HepG2 (cell line): ENCODE data around the gene ACTR1B. TPM values are rescaled to one million over a fixed set of nuclear protein-coding genes. Genes with fewer than 3 reads are reported as not detected.

Experiments
- DMAP1 ChIP-seq: IDR thresholded peaks from 2 replicates; pipeline ENCODE4 v1.6.1; 2016
- ELF1 ChIP-seq: sonication (generic); formaldehyde crosslinking; IDR thresholded peaks from 2 replicates; pipeline ENCODE4 v1.4.0; 2020; ENCODE audit warnings: missing genetic modification reagents
- ETV6 ChIP-seq: sonication (generic); formaldehyde crosslinking; conservative IDR thresholded peaks from 2 replicates; pipeline ENCODE4 v1.4.0; 2020; ENCODE audit warnings: missing genetic modification reagents
- GFI1 ChIP-seq: sonication (generic); formaldehyde crosslinking; IDR thresholded peaks from 2 replicates; pipeline ENCODE4 v1.5.0; 2020; ENCODE audit warnings: missing genetic modification reagents, mild to moderate bottlenecking, borderline replicate concordance
- KAT8 ChIP-seq: IDR thresholded peaks from 2 replicates; pipeline ENCODE4 v1.6.1; 2016; ENCODE audit warnings: missing genetic modification reagents, missing compliant biosample characterization
- KDM2A ChIP-seq: sonication (generic); formaldehyde crosslinking; IDR thresholded peaks from 2 replicates; pipeline ENCODE4 v1.4.0; 2020; ENCODE audit warnings: low read depth, missing genetic modification reagents, borderline replicate concordance
- MLX ChIP-seq: IDR thresholded peaks from 2 replicates; pipeline ENCODE4 v1.6.1; 2016
- SALL1 ChIP-seq: sonication (generic); formaldehyde crosslinking; IDR thresholded peaks from 2 replicates; pipeline ENCODE4 v1.8.0; 2022; ENCODE audit warnings: mild to moderate bottlenecking, missing genetic modification reagents
- SMC3 ChIP-seq: IDR thresholded peaks from 2 replicates; pipeline ENCODE4 v1.6.1; 2011; ENCODE audit warnings: low read length, improper control_type of control experiment
- SRF ChIP-seq: IDR thresholded peaks from 2 replicates; pipeline ENCODE4 v1.6.1; 2011; ENCODE audit warnings: mild to moderate bottlenecking, low read depth, low read length, moderate library complexity
- ZBTB20 ChIP-seq: sonication (generic); formaldehyde crosslinking; IDR thresholded peaks from 2 replicates; pipeline ENCODE4 v1.8.1; 2023; ENCODE audit warnings: missing genetic modification reagents, low read depth, mild to moderate bottlenecking, borderline replicate concordance
- ZNF235 ChIP-seq: sonication (generic); formaldehyde crosslinking; IDR thresholded peaks from 2 replicates; pipeline ENCODE4 v1.8.1; 2023; ENCODE audit warnings: mild to moderate bottlenecking, missing genetic modification reagents, borderline replicate concordance
- ZNF3 ChIP-seq: IDR thresholded peaks from 2 replicates; pipeline ENCODE4 v1.7.0; 2017; ENCODE audit warnings: inconsistent platforms
- ZNF414 ChIP-seq: sonication (generic); formaldehyde crosslinking; IDR thresholded peaks from 2 replicates; pipeline ENCODE4 v1.5.0; 2020; ENCODE audit warnings: missing genetic modification reagents
- ZNF580 ChIP-seq: IDR thresholded peaks from 2 replicates; pipeline ENCODE4 v1.6.1; 2016; ENCODE audit warnings: low read depth, borderline replicate concordance
- ZNF672 ChIP-seq: sonication (generic); formaldehyde crosslinking; IDR thresholded peaks from 2 replicates; pipeline ENCODE4 v1.8.1; 2022; ENCODE audit warnings: missing genetic modification reagents
- polyA plus RNA-seq, 8 experiments: library from polyadenylated mRNA; depleted of rRNA in 3 of 8; stranded (reverse) in 7 of 8; unstranded in 1 of 8; fragments of >200 nt; fragmentation: Illumina TruSeq in 4 of 8; extraction: Trizol in 4 of 8; gene quantifications; 2 replicates each; pipeline versions ENCODE4 v1.2.1 to v1.2.3, GENCODE V29; 2011 to 2016; ENCODE audit warnings: low read depth in 4 of 8, missing spikeins in 1 of 8, mixed read lengths in 1 of 8; ENCODE audit not compliant: insufficient read depth in 1 of 8
- total RNA-seq, 5 experiments: library from RNA; depleted of rRNA; stranded (reverse); fragments of >200 nt; fragmentation: Illumina TruSeq; extraction: Trizol; gene quantifications; 2 replicates each; pipeline ENCODE4 v1.2.3, GENCODE V29; 2016; ENCODE audit warnings: low read depth in 1 of 5
- TF ChIP-seq, protein P1 (sequence below): sonication (generic); formaldehyde crosslinking; IDR thresholded peaks from 2 replicates; pipeline ENCODE4 v1.5.0; 2020; ENCODE audit warnings: missing genetic modification reagents
- TF ChIP-seq, protein P2 (sequence below): sonication (generic); formaldehyde crosslinking; IDR thresholded peaks from 2 replicates; pipeline ENCODE4 v1.9.0; 2022; ENCODE audit warnings: low read depth, missing genetic modification reagents
- TF ChIP-seq, protein P3 (sequence below): sonication (generic); formaldehyde crosslinking; IDR thresholded peaks from 2 replicates; pipeline ENCODE4 v1.4.0; 2020; ENCODE audit warnings: missing genetic modification reagents
- TF ChIP-seq, protein P4 (sequence below): sonication (generic); formaldehyde crosslinking; IDR thresholded peaks from 2 replicates; pipeline ENCODE4 v1.4.0; 2020; ENCODE audit warnings: mild to moderate bottlenecking, missing genetic modification reagents

Gene ACTR1B
- total and polyA plus RNA-seq, 2 of the 13 experiments (the other 11 are each of a cell fraction or from before 2014, with no cell fraction given), result 61.7 to 76.7 TPM

- TF ChIP-seq KDM2A (CRISPR knock-in tag), result peak; percentile 89
- TF ChIP-seq ZNF414 (CRISPR knock-in tag), result no peak; the same call in 1 of the 2 replicates
- TF ChIP-seq, protein P1, sequence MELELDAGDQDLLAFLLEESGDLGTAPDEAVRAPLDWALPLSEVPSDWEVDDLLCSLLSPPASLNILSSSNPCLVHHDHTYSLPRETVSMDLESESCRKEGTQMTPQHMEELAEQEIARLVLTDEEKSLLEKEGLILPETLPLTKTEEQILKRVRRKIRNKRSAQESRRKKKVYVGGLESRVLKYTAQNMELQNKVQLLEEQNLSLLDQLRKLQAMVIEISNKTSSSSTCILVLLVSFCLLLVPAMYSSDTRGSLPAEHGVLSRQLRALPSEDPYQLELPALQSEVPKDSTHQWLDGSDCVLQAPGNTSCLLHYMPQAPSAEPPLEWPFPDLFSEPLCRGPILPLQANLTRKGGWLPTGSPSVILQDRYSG (CRISPR knock-in tag), result peak; percentile 93; the same call in 1 of the 2 replicates
- TF ChIP-seq MLX (CRISPR knock-in tag), result peak; percentile 22; the same call in 1 of the 2 replicates
- no peak for TF ChIP-seq ZNF672 (CRISPR knock-in tag)
- peak; percentile 97 for TF ChIP-seq KAT8 (CRISPR knock-in tag)
- TF ChIP-seq ELF1 (CRISPR knock-in tag), result peak; percentile 97
- TF ChIP-seq ETV6, result peak; percentile 92
- peak; percentile 61; the same call in 1 of the 2 replicates for TF ChIP-seq SALL1 (CRISPR knock-in tag)
- TF ChIP-seq SRF, result no peak
- TF ChIP-seq, protein P2, sequence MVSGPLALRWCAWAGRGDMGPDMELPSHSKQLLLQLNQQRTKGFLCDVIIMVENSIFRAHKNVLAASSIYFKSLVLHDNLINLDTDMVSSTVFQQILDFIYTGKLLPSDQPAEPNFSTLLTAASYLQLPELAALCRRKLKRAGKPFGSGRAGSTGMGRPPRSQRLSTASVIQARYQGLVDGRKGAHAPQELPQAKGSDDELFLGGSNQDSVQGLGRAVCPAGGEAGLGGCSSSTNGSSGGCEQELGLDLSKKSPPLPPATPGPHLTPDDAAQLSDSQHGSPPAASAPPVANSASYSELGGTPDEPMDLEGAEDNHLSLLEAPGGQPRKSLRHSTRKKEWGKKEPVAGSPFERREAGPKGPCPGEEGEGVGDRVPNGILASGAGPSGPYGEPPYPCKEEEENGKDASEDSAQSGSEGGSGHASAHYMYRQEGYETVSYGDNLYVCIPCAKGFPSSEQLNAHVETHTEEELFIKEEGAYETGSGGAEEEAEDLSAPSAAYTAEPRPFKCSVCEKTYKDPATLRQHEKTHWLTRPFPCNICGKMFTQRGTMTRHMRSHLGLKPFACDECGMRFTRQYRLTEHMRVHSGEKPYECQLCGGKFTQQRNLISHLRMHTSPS (CRISPR knock-in tag), result 0 out of 2 replicates have a peak, but pooled peaks have one; percentile 26
- peak; percentile 52 for TF ChIP-seq ZBTB20 (CRISPR knock-in tag)
- peak; percentile 27; the same call in 1 of the 2 replicates for TF ChIP-seq ZNF235
- TF ChIP-seq ZNF3 (CRISPR knock-in tag), result no peak
- TF ChIP-seq ZNF580, result peak; percentile 93; the same call in 1 of the 2 replicates
- TF ChIP-seq GFI1 (CRISPR knock-in tag), result no peak
- TF ChIP-seq, protein P3, sequence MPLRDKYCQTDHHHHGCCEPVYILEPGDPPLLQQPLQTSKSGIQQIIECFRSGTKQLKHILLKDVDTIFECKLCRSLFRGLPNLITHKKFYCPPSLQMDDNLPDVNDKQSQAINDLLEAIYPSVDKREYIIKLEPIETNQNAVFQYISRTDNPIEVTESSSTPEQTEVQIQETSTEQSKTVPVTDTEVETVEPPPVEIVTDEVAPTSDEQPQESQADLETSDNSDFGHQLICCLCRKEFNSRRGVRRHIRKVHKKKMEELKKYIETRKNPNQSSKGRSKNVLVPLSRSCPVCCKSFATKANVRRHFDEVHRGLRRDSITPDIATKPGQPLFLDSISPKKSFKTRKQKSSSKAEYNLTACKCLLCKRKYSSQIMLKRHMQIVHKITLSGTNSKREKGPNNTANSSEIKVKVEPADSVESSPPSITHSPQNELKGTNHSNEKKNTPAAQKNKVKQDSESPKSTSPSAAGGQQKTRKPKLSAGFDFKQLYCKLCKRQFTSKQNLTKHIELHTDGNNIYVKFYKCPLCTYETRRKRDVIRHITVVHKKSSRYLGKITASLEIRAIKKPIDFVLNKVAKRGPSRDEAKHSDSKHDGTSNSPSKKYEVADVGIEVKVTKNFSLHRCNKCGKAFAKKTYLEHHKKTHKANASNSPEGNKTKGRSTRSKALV, result peak; percentile 95
- TF ChIP-seq, protein P4, sequence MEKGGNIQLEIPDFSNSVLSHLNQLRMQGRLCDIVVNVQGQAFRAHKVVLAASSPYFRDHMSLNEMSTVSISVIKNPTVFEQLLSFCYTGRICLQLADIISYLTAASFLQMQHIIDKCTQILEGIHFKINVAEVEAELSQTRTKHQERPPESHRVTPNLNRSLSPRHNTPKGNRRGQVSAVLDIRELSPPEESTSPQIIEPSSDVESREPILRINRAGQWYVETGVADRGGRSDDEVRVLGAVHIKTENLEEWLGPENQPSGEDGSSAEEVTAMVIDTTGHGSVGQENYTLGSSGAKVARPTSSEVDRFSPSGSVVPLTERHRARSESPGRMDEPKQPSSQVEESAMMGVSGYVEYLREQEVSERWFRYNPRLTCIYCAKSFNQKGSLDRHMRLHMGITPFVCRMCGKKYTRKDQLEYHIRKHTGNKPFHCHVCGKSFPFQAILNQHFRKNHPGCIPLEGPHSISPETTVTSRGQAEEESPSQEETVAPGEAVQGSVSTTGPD (CRISPR knock-in tag), result no peak
- peak; percentile 75 for TF ChIP-seq DMAP1
- TF ChIP-seq SMC3, result no peak
Measured at GRCh38 chr2:97645695-97646629, 17.9 kb downstream of the ACTR1B start, which contains the start of gene COX5B (continued).
